H9 (cell line): Measurements from ENCODE around the gene NR2C1. TPM values are rescaled to one million over a fixed set of nuclear protein-coding genes. Genes with fewer than 3 reads are reported as not detected.

Source experiments
- DNase-seq: peaks from one replicate; pipeline ENCODE4 v3.0.0-alpha.2; 2017
- H2AFZ ChIP-seq: one replicate; pipeline ENCODE4 v1.6.1; 2013; ENCODE audit warnings: mild to moderate bottlenecking, low read length, control low read depth, moderate library complexity
- H2AK5ac ChIP-seq: 2 replicates; pipeline ENCODE4 v1.6.1; 2013; ENCODE audit warnings: low read length, control low read depth, mixed read lengths; ENCODE audit not compliant: insufficient read length
- H2BK120ac ChIP-seq: one replicate; pipeline ENCODE4 v1.6.1; 2013; ENCODE audit warnings: low read depth, mild to moderate bottlenecking, low read length, control low read depth, inconsistent platforms; ENCODE audit not compliant: poor library complexity, severe bottlenecking
- H2BK12ac ChIP-seq: 2 replicates; pipeline ENCODE4 v1.6.1; 2013; ENCODE audit warnings: low read length, control low read depth, mixed read lengths, low read depth; ENCODE audit not compliant: insufficient read length
- H2BK15ac ChIP-seq: 2 replicates; pipeline ENCODE4 v1.6.1; 2013; ENCODE audit warnings: low read depth, low read length, control low read depth
- H2BK20ac ChIP-seq: one replicate; pipeline ENCODE4 v1.6.1; 2013; ENCODE audit warnings: low read depth, mild to moderate bottlenecking, low read length, control low read depth, inconsistent platforms; ENCODE audit not compliant: poor library complexity, severe bottlenecking
- H2BK5ac ChIP-seq: 2 replicates; pipeline ENCODE4 v1.6.1; 2013; ENCODE audit warnings: low read length, control low read depth, mixed read lengths; ENCODE audit not compliant: insufficient read length
- H3K14ac ChIP-seq: 2 replicates; pipeline ENCODE4 v1.6.1; 2013; ENCODE audit warnings: low read length, control low read depth; ENCODE audit not compliant: insufficient read depth
- H3K18ac ChIP-seq: 2 replicates; pipeline ENCODE4 v1.6.1; 2013; ENCODE audit warnings: low read depth, mild to moderate bottlenecking, mixed read lengths, low read length, control low read depth; ENCODE audit not compliant: insufficient read length
- H3K23ac ChIP-seq: 2 replicates; pipeline ENCODE4 v1.6.1; 2013; ENCODE audit warnings: low read length, control low read depth, mixed read lengths, low read depth; ENCODE audit not compliant: insufficient read length
- H3K23me2 ChIP-seq: 2 replicates; pipeline ENCODE4 v1.6.1; 2013; ENCODE audit warnings: low read depth, mild to moderate bottlenecking, mixed read lengths, low read length, control low read depth; ENCODE audit not compliant: insufficient read length, poor library complexity, severe bottlenecking
- H3K27ac ChIP-seq: 2 replicates; pipeline ENCODE4 v1.5.1; 2013; ENCODE audit warnings: low read length, control low read depth, mixed read lengths, low read depth; ENCODE audit not compliant: insufficient read length
- H3K27me3 ChIP-seq: 2 replicates; pipeline ENCODE4 v1.6.1; 2013; ENCODE audit warnings: low read length, control low read depth, inconsistent platforms; ENCODE audit not compliant: insufficient read depth
- H3K4ac ChIP-seq: 2 replicates; pipeline ENCODE4 v1.6.1; 2013; ENCODE audit warnings: low read depth, mild to moderate bottlenecking, control low read depth, inconsistent platforms, low read length, moderate library complexity
- H3K4me1 ChIP-seq: 2 replicates; pipeline ENCODE4 v1.6.1; 2013; ENCODE audit warnings: low read length, control low read depth, inconsistent platforms; ENCODE audit not compliant: insufficient read depth
- H3K4me2 ChIP-seq: 2 replicates; pipeline ENCODE4 v1.6.1; 2013; ENCODE audit warnings: low read length, control low read depth, mixed read lengths; ENCODE audit not compliant: insufficient read length, insufficient read depth
- H3K56ac ChIP-seq: 2 replicates; pipeline ENCODE4 v1.6.1; 2013; ENCODE audit warnings: low read depth, mild to moderate bottlenecking, mixed read lengths, low read length, control low read depth; ENCODE audit not compliant: insufficient read length
- H3K79me1 ChIP-seq: 2 replicates; pipeline ENCODE4 v1.6.1; 2013; ENCODE audit warnings: low read depth, mild to moderate bottlenecking, moderate library complexity, low read length, control low read depth, inconsistent platforms; ENCODE audit not compliant: insufficient read depth, poor library complexity, severe bottlenecking
- H3K79me2 ChIP-seq: 2 replicates; pipeline ENCODE4 v1.6.1; 2013; ENCODE audit warnings: low read length, control low read depth, inconsistent platforms; ENCODE audit not compliant: insufficient read depth
- H3K9ac ChIP-seq: 2 replicates; pipeline ENCODE4 v1.6.1; 2013; ENCODE audit warnings: low read length, control low read depth, mixed read lengths; ENCODE audit not compliant: insufficient read length; ENCODE audit errors: extremely low read depth
- H3K9me3 ChIP-seq: one replicate; pipeline ENCODE4 v1.6.1; 2013; ENCODE audit warnings: low read depth, low read length, inconsistent platforms; ENCODE audit not compliant: control insufficient read depth
- H3T11ph ChIP-seq: one replicate; pipeline ENCODE4 v1.6.1; 2013; ENCODE audit warnings: mild to moderate bottlenecking, low read length, control low read depth, inconsistent platforms
- H4K20me1 ChIP-seq: one replicate; pipeline ENCODE4 v1.6.1; 2013; ENCODE audit not compliant: control insufficient read depth, insufficient read length, insufficient read depth
- H4K5ac ChIP-seq: 2 replicates; pipeline ENCODE4 v1.6.1; 2013; ENCODE audit warnings: low read depth, mild to moderate bottlenecking, mixed read lengths, low read length, control low read depth; ENCODE audit not compliant: insufficient read length
- H4K8ac ChIP-seq: replicated peaks from 2 replicates; pipeline ENCODE4 v1.6.1; 2013; ENCODE audit warnings: low read length, control low read depth, mixed read lengths, low read depth; ENCODE audit not compliant: insufficient read length
- H4K91ac ChIP-seq: 2 replicates; pipeline ENCODE4 v1.6.1; 2013; ENCODE audit warnings: low read depth, mild to moderate bottlenecking, moderate library complexity, mixed read lengths, low read length, control low read depth; ENCODE audit not compliant: insufficient read length
- H3K27ac Mint-ChIP-seq, 3 experiments: 2 replicates in 2 of 3; 3 replicates in 1 of 3; pipeline ENCODE4 v1.8.0; 2020 to 2021; ENCODE audit warnings: mixed read lengths in 3 of 3, mild to moderate bottlenecking in 1 of 3, moderate library complexity in 1 of 3
- H3K27me3 Mint-ChIP-seq: 2 replicates; pipeline ENCODE4 v1.8.0; 2021; ENCODE audit warnings: low read depth, mild to moderate bottlenecking, moderate library complexity, mixed read lengths
- H3K36me3 Mint-ChIP-seq, 3 experiments: 2 replicates in 2 of 3; 3 replicates in 1 of 3; pipeline ENCODE4 v1.8.0; 2020 to 2021; ENCODE audit warnings: low read depth in 3 of 3, mixed read lengths in 3 of 3; ENCODE audit not compliant: insufficient read depth in 1 of 3
- H3K4me1 Mint-ChIP-seq, 2 experiments: 2 replicates each; pipeline ENCODE4 v1.8.0; 2020; ENCODE audit warnings: mixed read lengths in 2 of 2
- H3K4me3 Mint-ChIP-seq, 2 experiments: 2 replicates in 1 of 2; 3 replicates in 1 of 2; pipeline ENCODE4 v1.8.0; 2020 to 2021; ENCODE audit warnings: mild to moderate bottlenecking in 2 of 2, mixed read lengths in 2 of 2, moderate library complexity in 1 of 2
- H3K9me3 Mint-ChIP-seq, 2 experiments: 2 replicates in 1 of 2; 3 replicates in 1 of 2; pipeline ENCODE4 v1.8.0; 2020; ENCODE audit warnings: mild to moderate bottlenecking in 2 of 2, mixed read lengths in 2 of 2, moderate library complexity in 1 of 2
- CTCF ChIP-seq: fragments of 200-600 bp; sonication (generic); conservative IDR thresholded peaks from 3 replicates; pipeline ENCODE4 v1.8.0; 2021; ENCODE audit warnings: antibody characterized with exemption, mild to moderate bottlenecking
- WGBS: extraction: QIAGEN DNeasy Blood & Tissue Kit; methylation state at CpG from one replicate; pipeline ENCODE4 v1.1.7; 2013; ENCODE audit warnings: missing lambda C conversion rate, low lambda C conversion rate, mixed read lengths; ENCODE audit not compliant: insufficient read length; ENCODE audit errors: extremely low coverage; 5-methylcytosine and 5-hydroxymethylcytosine counted together
- total RNA-seq: library from RNA; stranded (reverse); gene quantifications from 2 replicates; pipeline ENCODE4 v1.2.1, GENCODE V29; 2021

NR2C1 gene
- total RNA-seq, 1 experiment from 2014 or later, result 47.0 TPM

- no peaks in the 10 kb centered on the region for H4K20me1 ChIP-seq
- H3K23me2 ChIP-seq, result no peaks in the 10 kb centered on the region
- H3K23ac ChIP-seq, result no peak overlapping the region
- no peaks in the 10 kb centered on the region for H3K9me3 Mint-ChIP-seq
- H3T11ph ChIP-seq, result no peak overlapping the region
- DNase-seq, result no peak
- H3K79me2 ChIP-seq, result no peaks in the 10 kb centered on the region; the same call in 1 of the 2 replicates
- no peaks in the 10 kb centered on the region for H3K9me3 ChIP-seq
- no peak overlapping the region for H2BK20ac ChIP-seq
- H3K4me1 Mint-ChIP-seq, result no peaks in the 10 kb centered on the region
- no peak overlapping the region for H4K91ac ChIP-seq
- no peak overlapping the region for H4K8ac ChIP-seq
- H3K9ac ChIP-seq, result no peak overlapping the region
- H3K27me3 Mint-ChIP-seq, result no peaks in the 10 kb centered on the region
- TF ChIP-seq CTCF, result no peak
- no peak overlapping the region for H2BK5ac ChIP-seq
- H2BK12ac ChIP-seq, result no peak overlapping the region
- no peak overlapping the region for H3K56ac ChIP-seq
- H2BK120ac ChIP-seq, result no peak overlapping the region
- no CpG with 5 or more reads among the region's 2 CpGs for WGBS
- H3K27ac Mint-ChIP-seq, result no peak overlapping the region
- H3K4me3 Mint-ChIP-seq, result no peak overlapping the region
- no peak overlapping the region for H3K4ac ChIP-seq
- peaks cover 20 to 77% (median 47%) of the 10 kb centered on the region in 3 experiments; a peak in 6 of 7 replicates for H3K36me3 Mint-ChIP-seq
- no peaks in the 10 kb centered on the region for H3K4me1 ChIP-seq
- H3K4me2 ChIP-seq, result no peak overlapping the region
- no peak overlapping the region for H3K14ac ChIP-seq
- no peak overlapping the region for H3K18ac ChIP-seq
- H3K27me3 ChIP-seq, result no peaks in the 10 kb centered on the region
- H2AK5ac ChIP-seq, result no peak overlapping the region
- no peaks in the 10 kb centered on the region for H3K79me1 ChIP-seq
- no peak overlapping the region for H4K5ac ChIP-seq
- no peak overlapping the region for H2BK15ac ChIP-seq
- no peak overlapping the region for H2AFZ ChIP-seq
- no peak overlapping the region for H3K27ac ChIP-seq
Observed at GRCh38 chr12:95054206-95054605, 19.2 kb downstream of the NR2C1 start.
